DOHH2 (cell line): ENCODE results near the gene FAR2.

Experiments
- H3F3A ChIP-seq: fragments of 200-600 bp; sonication (generic), shearing (Covaris generic); 2 replicates; pipeline ENCODE4 v1.6.0; 2016; ENCODE audit warnings: antibody characterized with exemption, mild to moderate bottlenecking; ENCODE audit not compliant: control insufficient read depth, insufficient read depth
- H3K27ac ChIP-seq: fragments of 200-600 bp; sonication (generic); 2 replicates; pipeline ENCODE4 v1.5.1; 2014; ENCODE audit warnings: low read depth, mild to moderate bottlenecking, low read length, moderate library complexity
- H3K27me3 ChIP-seq: fragments of 200-600 bp; sonication (generic); 2 replicates; pipeline ENCODE4 v1.6.1; 2014; ENCODE audit warnings: mild to moderate bottlenecking, low read length, mixed read lengths; ENCODE audit not compliant: control insufficient read depth
- H3K36me3 ChIP-seq: fragments of 200-600 bp; sonication (generic); 2 replicates; pipeline ENCODE4 v1.6.1; 2014; ENCODE audit warnings: mild to moderate bottlenecking, low read length, moderate library complexity, mixed read lengths; ENCODE audit not compliant: control insufficient read depth
- H3K4me1 ChIP-seq: fragments of 200-600 bp; sonication (generic); 2 replicates; pipeline ENCODE4 v1.6.1; 2014; ENCODE audit warnings: mild to moderate bottlenecking, low read length, mixed read lengths; ENCODE audit not compliant: control insufficient read depth
- H3K4me2 ChIP-seq: fragments of 200-600 bp; sonication (generic); 2 replicates; pipeline ENCODE4 v1.6.0; 2014; ENCODE audit warnings: mild to moderate bottlenecking, low read length, moderate library complexity
- H3K4me3 ChIP-seq: fragments of 200-600 bp; sonication (generic); 2 replicates; pipeline ENCODE4 v1.5.1; 2014; ENCODE audit warnings: mild to moderate bottlenecking, low read length, mixed read lengths
- H3K79me2 ChIP-seq: fragments of 200-600 bp; sonication (generic); 2 replicates; pipeline ENCODE4 v1.6.1; 2014; ENCODE audit warnings: mild to moderate bottlenecking, low read length, mixed read lengths; ENCODE audit not compliant: control insufficient read depth
- H3K9me2 ChIP-seq: fragments of 200-600 bp; sonication (generic); replicated peaks from 2 replicates; pipeline ENCODE4 v1.6.1; 2014; ENCODE audit warnings: mild to moderate bottlenecking, low read length, mixed read lengths; ENCODE audit not compliant: control insufficient read depth
- H3K9me3 ChIP-seq: fragments of 200-600 bp; sonication (generic); 2 replicates; pipeline ENCODE4 v1.6.1; 2014; ENCODE audit warnings: antibody characterized with exemption, low read length, mixed read lengths; ENCODE audit not compliant: control insufficient read depth, insufficient read depth
- H4K20me1 ChIP-seq: fragments of 200-600 bp; sonication (generic); 2 replicates; pipeline ENCODE4 v1.6.0; 2014; ENCODE audit warnings: low read depth, mild to moderate bottlenecking, antibody characterized with exemption, low read length, moderate library complexity; ENCODE audit not compliant: control insufficient read depth, insufficient read depth
- EZH2phosphoT487 ChIP-seq: fragments of 200-600 bp; sonication (generic); IDR thresholded peaks from 2 replicates; pipeline ENCODE4 v1.6.1; 2017; ENCODE audit warnings: borderline replicate concordance, mild to moderate bottlenecking, antibody characterized with exemption, low read length, moderate library complexity, mixed read lengths
- TF ChIP-seq, protein P1 (sequence below): fragments of 200-600 bp; sonication (generic); IDR thresholded peaks from one replicate; pipeline ENCODE4 v1.5.1; 2014; ENCODE audit warnings: antibody characterized with exemption, mild to moderate bottlenecking, low read depth, low read length; ENCODE audit not compliant: poor library complexity, severe bottlenecking

The FAR2 gene

DNA sequence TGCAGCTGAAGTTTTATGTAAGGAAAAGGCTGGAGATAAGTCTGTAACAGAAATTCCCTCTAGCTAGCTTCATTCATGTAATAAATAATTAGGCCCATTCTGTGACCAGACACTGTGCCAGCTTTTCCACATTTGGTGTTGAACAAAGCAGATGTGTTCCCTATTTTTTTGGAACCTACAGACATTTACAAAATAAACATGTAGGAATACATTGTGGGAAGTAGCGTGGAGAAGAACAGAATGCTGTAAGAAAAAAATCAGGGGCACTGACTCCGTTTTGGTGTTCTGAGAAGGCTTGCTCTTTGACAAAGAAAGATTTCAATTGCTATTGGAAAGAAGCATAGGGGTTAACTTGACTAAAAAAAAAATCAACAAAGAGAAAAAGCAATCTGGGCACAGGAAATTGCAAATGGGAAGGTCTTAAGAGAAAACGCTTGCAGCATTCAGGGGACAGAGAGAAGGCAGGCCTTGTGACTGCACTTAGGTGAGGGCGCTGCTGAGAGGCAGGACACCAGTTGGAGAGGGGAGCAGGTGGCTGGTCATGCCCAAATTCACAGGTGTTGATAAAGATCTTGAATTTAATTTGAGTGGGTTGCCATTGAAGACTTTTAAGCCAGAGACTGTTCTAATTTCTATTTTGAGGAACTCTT is 4.0 kb downstream of the FAR2 start:
- Histone ChIP-seq H3K27me3 (no peaks in the 10 kb centered on the region), H3K27ac (no peak overlapping the region), H3K4me2 (no peak overlapping the region), H3F3A (no peaks in the 10 kb centered on the region), H3K36me3 (no peaks in the 10 kb centered on the region), H3K79me2 (no peaks in the 10 kb centered on the region), H3K4me1 (no peaks in the 10 kb centered on the region), H3K4me3 (no peak overlapping the region), H3K9me3 (peaks cover 5% of the 10 kb centered on the region; the same call in 1 of the 2 replicates), H3K9me2 (no peaks in the 10 kb centered on the region), H4K20me1 (no peaks in the 10 kb centered on the region)
- no peak for TF ChIP-seq EZH2phosphoT487
- TF ChIP-seq, protein P1, sequence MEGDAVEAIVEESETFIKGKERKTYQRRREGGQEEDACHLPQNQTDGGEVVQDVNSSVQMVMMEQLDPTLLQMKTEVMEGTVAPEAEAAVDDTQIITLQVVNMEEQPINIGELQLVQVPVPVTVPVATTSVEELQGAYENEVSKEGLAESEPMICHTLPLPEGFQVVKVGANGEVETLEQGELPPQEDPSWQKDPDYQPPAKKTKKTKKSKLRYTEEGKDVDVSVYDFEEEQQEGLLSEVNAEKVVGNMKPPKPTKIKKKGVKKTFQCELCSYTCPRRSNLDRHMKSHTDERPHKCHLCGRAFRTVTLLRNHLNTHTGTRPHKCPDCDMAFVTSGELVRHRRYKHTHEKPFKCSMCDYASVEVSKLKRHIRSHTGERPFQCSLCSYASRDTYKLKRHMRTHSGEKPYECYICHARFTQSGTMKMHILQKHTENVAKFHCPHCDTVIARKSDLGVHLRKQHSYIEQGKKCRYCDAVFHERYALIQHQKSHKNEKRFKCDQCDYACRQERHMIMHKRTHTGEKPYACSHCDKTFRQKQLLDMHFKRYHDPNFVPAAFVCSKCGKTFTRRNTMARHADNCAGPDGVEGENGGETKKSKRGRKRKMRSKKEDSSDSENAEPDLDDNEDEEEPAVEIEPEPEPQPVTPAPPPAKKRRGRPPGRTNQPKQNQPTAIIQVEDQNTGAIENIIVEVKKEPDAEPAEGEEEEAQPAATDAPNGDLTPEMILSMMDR, result no peak

DNA sequence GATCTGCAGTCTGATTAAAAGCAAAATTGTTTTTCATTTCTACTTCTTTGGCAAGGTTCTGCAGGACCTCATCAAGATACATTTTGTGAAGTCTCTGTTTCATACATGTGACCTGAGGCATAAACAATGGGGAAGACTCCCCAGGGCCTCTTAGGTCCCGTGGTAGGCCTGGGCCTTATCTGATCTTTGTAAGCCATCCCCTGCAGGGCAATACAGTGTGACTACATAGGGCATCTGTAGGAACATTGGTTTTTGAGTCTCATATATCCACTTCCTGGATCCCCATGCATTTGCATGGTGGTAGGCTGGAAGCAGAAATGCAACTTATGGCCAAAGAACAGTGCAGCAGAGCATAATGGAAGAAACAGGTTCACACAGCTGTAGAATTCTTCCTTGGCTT is 6.0 kb downstream of the FAR2 start:
- no peak overlapping the region for H3K4me3 ChIP-seq
- no peaks in the 10 kb centered on the region for H3K4me1 ChIP-seq
- no peaks in the 10 kb centered on the region for H3F3A ChIP-seq
- H3K36me3 ChIP-seq, result no peaks in the 10 kb centered on the region
- H3K27me3 ChIP-seq, result no peaks in the 10 kb centered on the region
- H3K79me2 ChIP-seq, result no peaks in the 10 kb centered on the region
- no peaks in the 10 kb centered on the region; the same call in 1 of the 2 replicates for H3K9me3 ChIP-seq
- H4K20me1 ChIP-seq, result no peaks in the 10 kb centered on the region
- no peak overlapping the region for H3K4me2 ChIP-seq
- no peak overlapping the region for H3K27ac ChIP-seq
- H3K9me2 ChIP-seq, result no peaks in the 10 kb centered on the region
- TF ChIP-seq EZH2phosphoT487, result no peak
- TF ChIP-seq, protein P1, result no peak

DNA sequence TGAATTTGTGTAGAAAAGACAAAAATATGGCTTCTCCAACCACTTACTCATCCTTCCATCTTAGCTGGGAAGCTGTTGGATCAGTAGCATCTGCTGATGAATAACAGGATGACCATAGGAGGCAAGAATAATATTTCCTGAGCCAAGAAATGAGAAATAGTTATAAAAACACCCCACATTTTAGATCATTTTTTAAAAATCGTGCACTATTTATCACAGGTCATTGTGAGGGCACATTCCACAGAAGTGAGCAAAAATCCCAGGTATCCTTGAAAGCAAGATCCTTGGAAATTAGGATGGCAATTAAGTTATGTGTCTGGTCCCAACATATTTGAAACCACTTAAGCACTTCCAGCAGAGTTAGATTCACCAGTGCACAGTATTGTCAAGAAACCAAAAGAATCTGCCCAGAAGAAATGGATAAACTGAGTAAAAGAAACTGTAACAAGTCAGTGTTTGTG is 8.4 kb downstream of the FAR2 start:
- TF ChIP-seq, protein P1, result no peak
- TF ChIP-seq EZH2phosphoT487, result no peak
- Histone ChIP-seq H3K9me2 (no peaks in the 10 kb centered on the region), H3K36me3 (no peaks in the 10 kb centered on the region), H3K9me3 (no peaks in the 10 kb centered on the region), H3K4me1 (no peaks in the 10 kb centered on the region), H3K4me3 (no peak overlapping the region), H3F3A (no peaks in the 10 kb centered on the region), H3K27ac (no peak overlapping the region), H3K4me2 (no peak overlapping the region), H4K20me1 (no peaks in the 10 kb centered on the region), H3K79me2 (no peaks in the 10 kb centered on the region), H3K27me3 (no peaks in the 10 kb centered on the region)
